Colonic mucosa (tissue), 4 donors: ENCODE results near the gene SLC12A7. TPM values are rescaled to one million over a fixed set of nuclear protein-coding genes. Genes with fewer than 3 reads are reported as not detected.
"Not testable (repeated sequence)": the region's sequence is repeated elsewhere in the genome, so short reads cannot be mapped to it uniquely, and the experiment has no call there.

Source experiments
- DNase-seq: peaks from one replicate; pipeline ENCODE4 v3.0.0-alpha.2; 2020
- H3K27ac ChIP-seq: fragments of 200-600 bp; one replicate; pipeline ENCODE4 v1.8.0; 2021
- H3K27me3 ChIP-seq: fragments of 200-600 bp; one replicate; pipeline ENCODE4 v1.8.0; 2021
- H3K36me3 ChIP-seq: fragments of 200-600 bp; one replicate; pipeline ENCODE4 v1.8.0; 2021
- H3K4me1 ChIP-seq: fragments of 200-600 bp; one replicate; pipeline ENCODE4 v1.8.0; 2021; ENCODE audit warnings: mild to moderate bottlenecking
- H3K4me3 ChIP-seq: fragments of 200-600 bp; one replicate; pipeline ENCODE4 v1.8.0; 2021
- H3K9ac ChIP-seq, 2 donors: one replicate each; pipeline ENCODE4 v1.7.0; 2013; ENCODE audit warnings: control low read depth in 2 of 2, low read depth in 2 of 2, low read length in 2 of 2
- H3K9me3 ChIP-seq: fragments of 200-600 bp; one replicate; pipeline ENCODE4 v1.8.0; 2021
- CTCF ChIP-seq: fragments of 200-600 bp; IDR thresholded peaks from one replicate; pipeline ENCODE4 v1.8.0; 2022; ENCODE audit warnings: antibody characterized with exemption, mild to moderate bottlenecking
- intact Hi-C: fragments of 100-400 bp; cut with DNase I; formaldehyde crosslinking; loops from one replicate; pipeline ENCODE4 v1.14.1; 2022
- total RNA-seq, 2 donors: library from RNA; stranded (reverse); fragmentation: NEBNext Ultra II Directional in 1 of 2; extraction: Animal tissue kit (Norgen Biotek cat#: 25700) in 1 of 2; gene quantifications; one replicate each; pipeline ENCODE4 v1.2.1, GENCODE V29; 2021
- donor health status: healthy.
- donor health status: DM: no; HTN: no; CAD: no.
- donor health status: DM: no; HTN: no; CAD: no.

The SLC12A7 gene
- total RNA-seq, 2 donors from 2014 or later: 64.6 to 81.2 TPM

GRCh38 chr5:1083823-1084605 lies 27.8 kb downstream of the SLC12A7 start:
- H3K4me1 ChIP-seq: no peaks in the 10 kb centered on the region
- H3K9me3 ChIP-seq: no peaks in the 10 kb centered on the region
- no peaks in the 10 kb centered on the region for H3K27me3 ChIP-seq
- H3K36me3 ChIP-seq: peaks cover 23% of the 10 kb centered on the region
- intact Hi-C loops: no loop called here
- no peak for TF ChIP-seq CTCF
- H3K9ac ChIP-seq: no peak overlapping the region
- no peak overlapping the region for H3K4me3 ChIP-seq
- H3K27ac ChIP-seq: no peak overlapping the region
- DNase-seq: no peak

GRCh38 chr5:1083026-1083425 lies 28.8 kb downstream of the SLC12A7 start:
- H3K4me3 ChIP-seq, H3K4me1 ChIP-seq, intact Hi-C loops, DNase-seq, H3K9me3 ChIP-seq, H3K9ac ChIP-seq, H3K27ac ChIP-seq, H3K27me3 ChIP-seq: not testable (repeated sequence)
- peaks cover 21% of the 10 kb centered on the region for H3K36me3 ChIP-seq

GRCh38 chr5:1081519-1081918 lies 30.3 kb downstream of the SLC12A7 start:
- no peak for DNase-seq

GRCh38 chr5:1080432-1080831 lies 31.4 kb downstream of the SLC12A7 start:
- no peak overlapping the region for H3K27ac ChIP-seq
- TF ChIP-seq CTCF: no peak
- H3K4me1 ChIP-seq: no peaks in the 10 kb centered on the region
- H3K4me3 ChIP-seq: no peak overlapping the region
- no peaks in the 10 kb centered on the region for H3K27me3 ChIP-seq
- no peak for DNase-seq
- H3K36me3 ChIP-seq: peaks cover 14% of the 10 kb centered on the region
- intact Hi-C loops: no loop called here
- H3K9me3 ChIP-seq: no peaks in the 10 kb centered on the region
- H3K9ac ChIP-seq: no peak overlapping the region

More at GRCh38 chr5:1081519-1081918, 30.3 kb downstream of the SLC12A7 start:
- intact Hi-C loops: no loop called here
- Histone ChIP-seq H3K4me3 (no peak overlapping the region), H3K4me1 (no peaks in the 10 kb centered on the region), H3K27ac (no peak overlapping the region), H3K27me3 (no peaks in the 10 kb centered on the region), H3K9me3 (no peaks in the 10 kb centered on the region), H3K9ac (no peak overlapping the region), H3K36me3 (peaks cover 17% of the 10 kb centered on the region)
- TF ChIP-seq CTCF: no peak

GRCh38 chr5:1079961-1080360 lies 31.9 kb downstream of the SLC12A7 start:
- TF ChIP-seq CTCF: no peak
- Histone ChIP-seq H3K9ac (no peak overlapping the region), H3K4me1 (no peaks in the 10 kb centered on the region), H3K4me3 (no peak overlapping the region), H3K27me3 (no peaks in the 10 kb centered on the region), H3K27ac (no peak overlapping the region), H3K9me3 (no peaks in the 10 kb centered on the region), H3K36me3 (peaks cover 14% of the 10 kb centered on the region)
- no peak for DNase-seq
- intact Hi-C loops: no loop called here

GRCh38 chr5:1079486-1079885 lies 32.4 kb downstream of the SLC12A7 start:
- H3K4me3 ChIP-seq: no peak overlapping the region
- H3K27me3 ChIP-seq: no peaks in the 10 kb centered on the region
- no peak for TF ChIP-seq CTCF
- intact Hi-C loops: no loop called here
- H3K9ac ChIP-seq: no peak overlapping the region
- no peaks in the 10 kb centered on the region for H3K4me1 ChIP-seq
- no peak for DNase-seq
- no peak overlapping the region for H3K27ac ChIP-seq
- H3K36me3 ChIP-seq: peaks cover 16% of the 10 kb centered on the region
- no peaks in the 10 kb centered on the region for H3K9me3 ChIP-seq
